H54 (cell line): ENCODE data around the gene LRRC47.
"Not testable (repeated sequence)": the region's sequence is repeated elsewhere in the genome, so short reads cannot be mapped to it uniquely, and the experiment has no call there.

Source experiments
- DNase-seq: peaks from one replicate; pipeline ENCODE4 v3.0.0; 2011; ENCODE audit warnings: low spot score, mixed read lengths; ENCODE audit not compliant: insufficient read length
- FAIRE-seq: peaks from 3 replicates; lab custom pipeline; 2011; peaks lifted over from hg19 to GRCh38; lab: Jason Lieb, UNC
- POLR2A ChIP-seq: IDR thresholded peaks from 2 replicates; pipeline ENCODE4 v1.6.1; 2011; ENCODE audit warnings: low read depth, mild to moderate bottlenecking, low read length

Gene LRRC47

DNA sequence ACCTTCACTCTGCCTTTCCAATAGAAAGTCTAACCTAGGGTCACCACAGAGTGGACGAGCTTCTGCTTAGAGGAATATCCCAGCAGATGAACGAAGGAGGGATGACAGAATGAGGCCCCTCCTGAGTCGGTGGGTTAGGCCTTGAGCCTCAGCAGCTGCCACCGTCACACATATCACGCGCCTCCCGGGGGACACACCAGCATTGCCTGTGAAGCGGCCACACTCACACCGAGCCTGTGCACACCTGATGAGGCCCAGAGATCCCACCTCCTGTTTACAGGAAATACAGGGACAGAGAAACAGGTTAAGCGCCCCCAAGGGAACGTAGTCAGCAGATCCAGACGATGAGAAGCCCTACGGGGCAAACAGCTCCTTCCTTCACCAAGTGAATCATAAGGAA, 25.1 kb upstream of the LRRC47 start:
- FAIRE-seq (no peak), DNase-seq (no peak)
- TF ChIP-seq POLR2A: no peak

DNA sequence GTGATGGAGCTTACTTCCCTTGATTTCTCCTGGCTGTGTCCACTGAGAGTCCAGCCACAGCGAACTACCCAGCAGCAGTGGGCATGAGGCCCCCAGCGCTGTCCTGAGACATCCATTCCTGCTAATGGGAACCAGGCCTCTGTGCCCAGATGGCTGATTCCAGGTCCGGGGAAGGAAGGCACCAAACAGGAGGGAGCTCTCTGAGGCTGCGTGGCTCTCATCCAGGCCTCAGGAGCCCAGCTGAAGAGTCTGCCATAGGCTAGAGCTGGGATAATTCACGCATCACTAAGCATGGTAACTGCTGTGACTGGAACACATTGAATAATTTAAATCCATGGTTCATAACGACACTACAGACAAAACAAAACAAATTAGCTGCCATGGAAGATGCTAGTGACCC, 24.7 kb upstream of the LRRC47 start:
- no peak for DNase-seq
- no peak for TF ChIP-seq POLR2A
- no peak for FAIRE-seq

DNA sequence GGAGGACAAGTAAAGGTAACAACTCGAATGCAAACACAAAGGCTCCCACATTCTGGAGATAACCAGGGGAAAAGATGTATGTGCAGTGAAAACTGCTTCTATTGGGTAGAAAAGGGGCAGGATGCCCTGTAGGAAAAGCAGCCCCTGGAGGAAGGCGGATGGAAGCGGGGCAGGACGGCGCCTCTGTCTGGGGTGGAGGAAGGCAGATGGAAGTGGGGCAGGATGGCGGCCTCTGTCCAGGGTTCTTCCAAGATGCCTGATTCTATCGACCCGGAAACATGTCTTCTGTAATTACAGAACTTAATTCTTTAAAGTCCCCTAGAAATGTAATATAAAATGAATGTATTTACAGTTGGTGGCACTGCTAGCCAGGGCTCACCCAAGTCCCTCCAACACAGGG, 24.0 kb upstream of the LRRC47 start:
- TF ChIP-seq POLR2A: no peak
- no peak for DNase-seq
- FAIRE-seq: no peak

DNA sequence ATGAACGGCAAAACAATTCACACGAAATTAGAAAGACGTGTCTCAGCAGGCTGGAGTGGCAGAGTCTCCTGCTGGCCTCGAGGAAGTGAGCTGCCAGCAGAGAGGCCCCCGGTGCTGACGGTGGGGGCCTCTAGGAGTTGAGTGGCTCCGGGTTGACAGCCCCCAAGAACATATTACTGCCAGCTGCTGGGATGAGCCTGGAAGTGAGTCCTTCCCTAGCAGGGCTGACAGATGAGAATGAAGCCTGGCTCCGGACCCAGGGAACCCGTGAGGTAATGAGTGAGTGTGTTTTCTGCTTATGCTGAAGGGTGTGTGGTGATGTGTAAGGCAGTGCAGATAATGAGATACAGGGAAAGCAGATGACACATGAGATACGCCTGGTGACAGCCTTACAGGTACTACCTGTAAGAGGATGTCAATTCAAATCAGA, 23.5 kb upstream of the LRRC47 start:
- DNase-seq: no peak
- no peak for TF ChIP-seq POLR2A
- no peak for FAIRE-seq

DNA sequence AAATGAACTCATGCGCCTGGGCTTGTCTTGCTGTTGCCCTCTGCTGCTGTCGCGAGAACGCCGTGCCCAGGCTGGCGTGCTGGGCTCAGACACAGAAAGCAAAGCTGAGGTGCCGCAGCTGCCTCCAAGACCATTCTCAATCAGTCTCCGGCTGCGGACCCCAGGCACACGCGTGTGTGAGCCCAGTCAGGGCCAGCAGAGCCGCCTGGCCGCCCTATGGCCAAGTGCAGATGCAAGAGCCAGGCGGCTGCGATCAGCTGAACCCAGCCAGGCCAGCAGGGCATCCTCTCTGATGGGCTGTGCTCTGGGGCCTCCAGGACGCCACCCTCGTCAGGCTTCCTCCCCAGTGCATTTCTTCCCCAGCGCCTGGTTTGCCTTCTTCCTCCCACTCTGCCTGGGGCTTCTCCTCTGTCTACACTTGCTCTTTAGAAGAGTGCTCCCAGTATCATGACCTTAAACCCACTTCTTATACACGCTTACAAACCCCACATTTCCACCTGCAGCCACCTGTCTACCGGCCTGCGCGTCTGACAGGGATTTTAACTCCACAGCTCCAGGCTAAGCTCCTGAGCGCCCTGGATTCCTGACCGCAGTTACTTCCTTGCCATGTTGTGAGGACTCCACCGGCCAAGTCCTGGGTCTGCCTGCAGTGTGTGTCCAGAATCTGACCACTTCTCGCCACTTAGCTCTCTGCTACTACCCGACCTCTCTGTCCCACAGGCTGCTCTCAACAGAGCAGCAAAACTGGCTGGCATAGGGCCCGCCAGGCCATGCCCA, 21.7 kb upstream of the LRRC47 start:
- no peak for DNase-seq
- no peak for TF ChIP-seq POLR2A
- FAIRE-seq: no peak

DNA sequence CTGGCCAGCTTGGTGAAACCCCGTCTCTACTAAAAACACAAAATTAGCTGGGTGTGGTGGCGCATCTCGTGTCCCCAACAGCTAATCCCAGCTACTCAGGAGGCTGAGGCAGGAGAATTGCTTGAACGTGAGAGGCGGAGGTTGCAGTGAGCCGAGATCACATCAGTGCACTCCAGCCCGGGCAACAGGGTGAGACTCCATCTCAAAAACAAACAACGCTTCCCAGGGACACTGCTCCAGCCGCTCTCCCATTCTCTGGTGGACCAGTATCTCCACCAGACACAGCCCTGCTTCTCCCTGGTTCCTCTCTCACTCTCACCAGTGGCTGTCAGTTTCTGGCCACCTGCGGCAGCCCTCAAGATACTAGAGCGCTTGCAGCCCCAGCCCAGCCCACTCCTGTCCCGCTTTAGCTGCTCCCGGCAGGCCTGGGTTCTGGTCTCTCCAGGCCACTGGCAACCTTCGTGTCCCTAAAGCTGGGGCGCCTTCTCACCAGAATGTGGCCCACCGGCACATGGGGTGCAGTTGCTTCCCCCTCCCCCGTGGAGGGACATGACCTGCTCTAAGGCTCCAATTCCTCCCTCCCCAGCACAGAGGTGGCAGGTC, 20.9 kb upstream of the LRRC47 start:
- DNase-seq: no peak
- TF ChIP-seq POLR2A: no peak
- FAIRE-seq: no peak

DNA sequence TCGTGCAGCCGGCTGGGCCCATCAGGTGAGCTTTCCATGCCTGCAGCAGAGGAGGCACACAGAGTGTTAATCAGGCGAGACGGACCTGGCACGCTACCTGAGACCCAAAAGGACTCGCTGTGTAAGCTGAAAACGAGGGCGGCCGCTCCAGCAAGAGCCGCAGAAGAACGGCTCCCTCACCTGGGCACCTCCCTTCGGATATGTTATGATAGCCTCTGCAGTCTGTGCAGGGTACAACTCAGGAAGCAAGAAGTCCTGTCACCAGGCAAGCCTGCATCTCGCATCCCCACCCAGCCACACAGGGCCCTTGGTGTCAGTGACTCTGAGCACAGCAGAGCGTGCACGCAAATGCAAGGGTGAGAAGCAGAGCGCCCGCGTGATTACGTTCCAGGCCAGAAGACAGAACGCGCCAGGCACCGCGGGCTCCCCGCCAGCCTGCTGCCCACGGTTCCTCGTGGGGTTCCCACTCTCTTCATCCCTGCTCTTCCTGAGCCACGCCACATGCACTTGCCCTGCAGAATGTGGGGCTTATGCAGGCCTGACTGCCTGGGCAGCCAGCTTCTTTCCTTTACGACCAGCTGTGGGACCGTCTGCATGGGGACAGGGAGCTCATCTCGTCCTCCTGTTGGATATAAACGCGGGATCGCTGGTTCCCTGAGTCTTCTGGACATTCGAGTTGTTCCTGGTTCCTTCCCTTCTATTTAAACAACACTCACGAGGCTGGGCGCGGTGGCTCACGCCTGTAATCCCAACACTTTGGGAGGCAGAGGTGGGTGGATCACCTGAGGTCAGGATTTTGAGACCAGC, 20.2 kb upstream of the LRRC47 start:
- no peak for FAIRE-seq

DNA sequence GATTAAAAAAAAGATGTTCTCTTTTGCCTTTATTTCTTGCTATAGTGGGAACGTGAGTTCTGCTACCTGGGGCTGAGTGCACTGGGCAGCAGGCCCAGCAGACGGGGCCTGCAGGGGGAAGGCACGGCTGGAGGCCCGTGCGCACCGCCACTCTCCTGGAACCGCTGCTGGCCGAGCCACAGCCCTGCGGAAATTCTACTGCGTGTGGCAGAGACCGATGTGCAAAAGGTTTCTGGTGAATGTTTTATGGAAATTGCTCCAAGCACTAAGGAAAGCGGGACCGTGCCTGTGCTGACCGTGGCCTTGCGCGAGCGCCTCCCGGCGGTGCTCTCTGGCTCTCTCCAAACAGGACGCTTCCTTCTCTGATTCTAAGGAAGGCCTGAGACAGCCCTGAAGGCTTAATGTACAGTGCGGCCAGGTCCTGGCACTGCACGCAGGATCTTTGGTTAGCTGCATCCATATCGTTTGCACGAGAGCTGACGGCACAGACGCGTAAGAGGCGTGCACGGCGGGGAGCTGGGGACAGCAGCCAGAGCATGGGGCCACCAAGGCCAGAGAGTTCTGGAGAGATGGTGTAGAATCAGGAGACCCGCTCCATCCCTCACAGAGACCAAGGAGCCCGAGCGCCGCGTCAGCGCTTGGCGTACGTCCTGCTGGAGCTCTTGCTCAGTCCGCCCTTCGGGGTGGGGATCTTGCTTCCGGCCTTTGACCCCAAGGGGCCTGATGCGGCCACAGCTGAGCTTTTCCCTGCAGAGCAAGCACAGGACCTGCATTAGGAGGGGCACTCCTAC, 18.7 kb upstream of the LRRC47 start:
- no peak for TF ChIP-seq POLR2A
- FAIRE-seq: no peak
- no peak for DNase-seq

More for the DNA sequence above, 20.2 kb upstream of the LRRC47 start:
- no peak for TF ChIP-seq POLR2A
- DNase-seq: no peak

DNA sequence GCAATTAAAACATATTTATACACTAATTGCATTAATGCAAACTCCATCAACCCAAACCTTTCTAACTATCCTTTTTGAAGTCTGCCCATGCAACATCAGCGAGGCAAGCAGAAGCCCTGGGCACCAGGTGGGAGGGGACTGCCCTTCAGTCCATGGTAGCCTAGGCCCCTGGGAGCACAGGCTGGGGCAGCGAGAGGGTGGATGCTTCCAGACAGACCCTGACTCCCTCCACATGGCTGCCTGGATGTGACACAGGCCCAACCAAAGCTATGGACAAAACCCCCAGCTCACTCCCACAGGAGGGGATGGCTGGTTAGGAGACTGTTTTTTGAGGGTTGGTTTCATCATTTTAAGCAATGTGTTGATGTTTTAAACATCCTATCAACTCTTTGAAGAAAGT, 17.8 kb upstream of the LRRC47 start:
- no peak for TF ChIP-seq POLR2A
- FAIRE-seq (no peak), DNase-seq (no peak)

DNA sequence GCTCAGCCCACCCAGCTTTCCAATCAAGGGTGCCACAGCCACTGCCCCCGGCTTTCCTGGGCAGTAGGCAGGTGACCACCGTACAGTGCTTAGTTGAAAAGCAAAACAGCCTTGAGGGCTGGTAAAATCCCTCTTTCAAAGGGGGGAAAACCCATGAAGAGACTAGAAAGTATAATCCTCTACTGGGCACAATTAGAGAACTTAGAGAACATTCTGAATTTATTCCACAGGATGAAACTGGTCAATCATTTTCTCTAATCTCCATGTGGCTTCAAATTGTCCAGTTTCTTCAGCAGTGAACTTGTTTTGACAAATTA, 15.3 kb upstream of the LRRC47 start:
- FAIRE-seq: no peak
- no peak for TF ChIP-seq POLR2A
- no peak for DNase-seq

DNA sequence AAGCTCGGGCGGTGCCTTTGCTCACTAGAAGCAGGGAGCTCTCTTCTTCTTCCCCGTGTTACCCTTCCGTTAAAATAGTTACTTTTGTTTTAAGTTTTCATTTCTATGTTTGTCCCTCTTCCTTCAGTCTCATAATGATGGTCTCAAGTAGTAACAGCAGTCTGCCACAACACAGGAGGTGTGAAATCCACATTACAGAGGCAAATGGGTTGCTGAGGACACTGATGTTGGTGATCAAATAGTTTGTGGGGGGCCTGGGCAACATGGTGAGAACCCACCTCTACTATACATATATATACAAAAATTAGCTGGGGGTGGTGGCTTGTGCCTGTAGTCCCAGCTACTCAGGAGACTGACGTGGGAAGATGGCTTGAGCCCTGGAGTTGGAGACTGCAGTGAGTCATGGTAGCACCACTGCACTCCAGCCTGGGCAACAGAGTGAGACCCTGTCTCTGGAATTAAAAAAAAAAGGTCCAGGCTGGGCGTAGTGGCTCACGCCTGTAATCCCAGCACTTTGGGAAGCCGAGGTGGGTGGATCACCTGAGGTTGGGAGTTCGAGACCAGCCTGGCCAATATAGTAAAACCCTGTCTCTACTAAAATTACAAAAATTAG, 14.0 kb upstream of the LRRC47 start:
- DNase-seq, FAIRE-seq: not testable (repeated sequence)

DNA sequence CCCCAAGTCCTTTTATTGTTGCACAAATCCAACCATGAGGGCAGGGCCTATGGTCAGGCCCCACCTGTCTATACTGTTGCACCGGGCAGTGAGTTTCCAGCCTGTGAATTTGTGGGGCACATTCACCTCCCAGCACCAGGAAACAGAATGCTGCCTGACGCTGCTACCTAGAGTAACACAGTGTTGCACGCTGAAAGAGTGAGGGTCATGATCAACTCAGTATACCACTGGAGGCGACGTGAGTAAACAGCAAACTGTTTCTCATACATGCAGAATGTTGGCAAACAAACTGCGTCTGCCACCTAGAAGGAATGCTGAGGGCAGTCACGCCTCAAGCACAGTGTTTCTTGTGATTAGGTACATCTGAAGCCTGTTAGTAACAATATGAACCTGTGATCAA, 13.4 kb upstream of the LRRC47 start:
- FAIRE-seq (no peak), DNase-seq (no peak)
- no peak for TF ChIP-seq POLR2A

DNA sequence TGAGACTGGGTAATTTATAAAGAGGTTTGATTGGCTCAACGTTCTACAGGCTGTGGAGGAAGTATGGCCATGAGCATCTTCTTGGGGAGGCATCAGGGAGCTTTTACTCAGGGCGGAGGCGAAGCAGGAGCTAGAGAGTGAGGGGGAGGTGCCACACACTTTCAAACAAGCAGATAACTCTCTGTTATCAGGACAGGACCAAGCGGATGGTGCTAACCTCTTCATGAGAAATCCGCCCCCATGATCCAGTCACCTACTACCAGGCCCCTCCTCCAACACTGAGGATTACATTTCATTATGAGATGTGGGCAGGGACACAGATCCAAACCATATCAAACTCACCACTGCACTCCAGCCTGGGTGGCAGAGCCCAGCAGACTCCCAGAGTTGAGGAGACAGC, 11.5 kb upstream of the LRRC47 start:
- FAIRE-seq: no peak
- no peak for TF ChIP-seq POLR2A
- DNase-seq: no peak
